ENCODE measurements around the gene SELENOO.
A peak's percentile ranks its signal among the peaks of the same experiment; 100 is the strongest.

Gene SELENOO

GRCh38 chr22:50189849-50190181, 11.0 kb upstream of the SELENOO start:
- TF ChIP-seq POLR2A (IDR thresholded peaks at IDR 0.05; ENCODE audit: low read depth, low read length) = no peak
- TF ChIP-seq TAF1 (IDR thresholded peaks at IDR 0.05; ENCODE audit: low read depth, low read length) = no peak
- no peak for TF ChIP-seq POLR2AphosphoS5 (IDR thresholded peaks at IDR 0.05; ENCODE audit: low read depth, low read length)
- no peak for TF ChIP-seq SPI1 (IDR thresholded peaks at IDR 0.05; ENCODE audit: low read depth, low read length)
- no peak for TF ChIP-seq PAX5 (IDR thresholded peaks at IDR 0.05; ENCODE audit: insufficient read depth, low read length, severe bottlenecking)
- TF ChIP-seq POU2F2 (IDR thresholded peaks at IDR 0.05; ENCODE audit: low read depth, low read length) = no peak
- FAIRE-seq (no peak), DNase-seq (ENCODE audit: insufficient read length, low spot score) (no peak)

GRCh38 chr22:50190182-50190940, 10.4 kb upstream of the SELENOO start:
- TF ChIP-seq POU2F2 (IDR thresholded peaks at IDR 0.05; ENCODE audit: low read depth, low read length) (0 out of 2 replicates have a peak, but pooled peaks have one; percentile 33), POLR2AphosphoS5 (IDR thresholded peaks at IDR 0.05; ENCODE audit: low read depth, low read length) (peak; percentile 90), PAX5 (IDR thresholded peaks at IDR 0.05; ENCODE audit: insufficient read depth, low read length, severe bottlenecking) (peak; percentile 73), TAF1 (IDR thresholded peaks at IDR 0.05; ENCODE audit: low read depth, low read length) (peak; percentile 86), POLR2A (IDR thresholded peaks at IDR 0.05; ENCODE audit: low read depth, low read length) (peak; percentile 68), SPI1 (IDR thresholded peaks at IDR 0.05; ENCODE audit: low read depth, low read length) (peak; percentile 28)
- DNase-seq (ENCODE audit: insufficient read length, low spot score) (peak; percentile 78), FAIRE-seq (peak; percentile 99)

- TF ChIP-seq SPI1 (IDR thresholded peaks at IDR 0.05; ENCODE audit: low read depth, low read length) (peak; percentile 47), POLR2A (IDR thresholded peaks at IDR 0.05; ENCODE audit: low read depth, low read length) (peak; percentile 80), PAX5 (IDR thresholded peaks at IDR 0.05; ENCODE audit: insufficient read depth, low read length, severe bottlenecking) (peak; percentile 92), POLR2AphosphoS5 (IDR thresholded peaks at IDR 0.05; ENCODE audit: low read depth, low read length) (peak; percentile 89), TAF1 (IDR thresholded peaks at IDR 0.05; ENCODE audit: low read depth, low read length) (peak; percentile 21), POU2F2 (IDR thresholded peaks at IDR 0.05; ENCODE audit: low read depth, low read length) (no peak; the same call in none of the 2 replicates)
- FAIRE-seq = no peak
- DNase-seq (ENCODE audit: insufficient read length, low spot score) = no peak
These were observed 9.7 kb upstream of the SELENOO start for GRCh38 chr22:50190941-50191741.

GRCh38 chr22:50192436-50193204, 8.2 kb upstream of the SELENOO start:
- FAIRE-seq = no peak
- no peak for DNase-seq (ENCODE audit: insufficient read length, low spot score)
- TF ChIP-seq PAX5 (IDR thresholded peaks at IDR 0.05; ENCODE audit: insufficient read depth, low read length, severe bottlenecking) = no peak
- peak; percentile 25; the same call in 1 of the 2 replicates for TF ChIP-seq TAF1 (IDR thresholded peaks at IDR 0.05; ENCODE audit: low read depth, low read length)
- TF ChIP-seq SPI1 (IDR thresholded peaks at IDR 0.05; ENCODE audit: low read depth, low read length) = peak; percentile 97
- TF ChIP-seq POU2F2 (IDR thresholded peaks at IDR 0.05; ENCODE audit: low read depth, low read length) = 0 out of 2 replicates have a peak, but pooled peaks have one; percentile 42
- TF ChIP-seq POLR2A (IDR thresholded peaks at IDR 0.05; ENCODE audit: low read depth, low read length) = peak; percentile 70; the same call in 1 of the 2 replicates
- peak; percentile 50; the same call in 1 of the 2 replicates for TF ChIP-seq POLR2AphosphoS5 (IDR thresholded peaks at IDR 0.05; ENCODE audit: low read depth, low read length)

GRCh38 chr22:50193621-50194020, 7.2 kb upstream of the SELENOO start:
- no peak for TF ChIP-seq POU2F2 (IDR thresholded peaks at IDR 0.05; ENCODE audit: low read depth, low read length)
- no peak for TF ChIP-seq PAX5 (IDR thresholded peaks at IDR 0.05; ENCODE audit: insufficient read depth, low read length, severe bottlenecking)
- TF ChIP-seq POLR2A (IDR thresholded peaks at IDR 0.05; ENCODE audit: low read depth, low read length) = no peak
- no peak for TF ChIP-seq POLR2AphosphoS5 (IDR thresholded peaks at IDR 0.05; ENCODE audit: low read depth, low read length)
- TF ChIP-seq SPI1 (IDR thresholded peaks at IDR 0.05; ENCODE audit: low read depth, low read length) = no peak
- no peak for TF ChIP-seq TAF1 (IDR thresholded peaks at IDR 0.05; ENCODE audit: low read depth, low read length)
- DNase-seq (ENCODE audit: insufficient read length, low spot score) = no peak
- no peak for FAIRE-seq

- DNase-seq (ENCODE audit: insufficient read length, low spot score) (no peak), FAIRE-seq (peak; percentile 23)
- TF ChIP-seq POLR2AphosphoS5 (IDR thresholded peaks at IDR 0.05; ENCODE audit: low read depth, low read length) (0 out of 2 replicates have a peak, but pooled peaks have one; percentile 38), SPI1 (IDR thresholded peaks at IDR 0.05; ENCODE audit: low read depth, low read length) (no peak)
These were observed 6.6 kb upstream of the SELENOO start for GRCh38 chr22:50194037-50194805.

GRCh38 chr22:50196256-50196655, 4.6 kb upstream of the SELENOO start:
- no peak for TF ChIP-seq PAX5 (IDR thresholded peaks at IDR 0.05; ENCODE audit: insufficient read depth, low read length, severe bottlenecking)
- TF ChIP-seq POLR2A (IDR thresholded peaks at IDR 0.05; ENCODE audit: low read depth, low read length) = no peak
- no peak for TF ChIP-seq SPI1 (IDR thresholded peaks at IDR 0.05; ENCODE audit: low read depth, low read length)
- no peak for TF ChIP-seq POLR2AphosphoS5 (IDR thresholded peaks at IDR 0.05; ENCODE audit: low read depth, low read length)
- TF ChIP-seq TAF1 (IDR thresholded peaks at IDR 0.05; ENCODE audit: low read depth, low read length) = no peak
- no peak for TF ChIP-seq POU2F2 (IDR thresholded peaks at IDR 0.05; ENCODE audit: low read depth, low read length)
- DNase-seq (ENCODE audit: insufficient read length, low spot score) = no peak
- no peak for FAIRE-seq
